Measurements from ENCODE around the gene KCNC3. TPM values are rescaled to one million over a fixed set of nuclear protein-coding genes. Genes with fewer than 3 reads are reported as not detected.

KCNC3 gene
- total and polyA plus RNA-seq, 10 of the 15 experiments (the other 5 are each of a cell fraction or from before 2014, with no cell fraction given) = 0.08 to 3.8 (median 0.44) TPM; not detected in 2

GRCh38 chr19:50329146-50329925 is at the start of gene KCNC3 (continued):
- TF ChIP-seq ATF3 (IDR thresholded peaks at IDR 0.05; ENCODE audit: borderline replicate concordance, extremely low read depth, low read depth, low read length) (no peak), ELK1 (IDR thresholded peaks at IDR 0.05; ENCODE audit: low read depth, low read length) (no peak), RELB (IDR thresholded peaks at IDR 0.05; ENCODE audit: low read depth) (peak; percentile 39), ZNF207 (IDR thresholded peaks at IDR 0.05; ENCODE audit: borderline replicate concordance) (no peak), ZNF384 (IDR thresholded peaks at IDR 0.05; ENCODE audit: borderline replicate concordance, low read depth, low read length) (no peak; the same call in 1 of the 2 replicates), HDAC2 (IDR thresholded peaks at IDR 0.05) (no peak), PAX5 (IDR thresholded peaks at IDR 0.05; ENCODE audit: borderline replicate concordance, low read depth, low read length) (no peak), STAT3 (IDR thresholded peaks at IDR 0.05; ENCODE audit: low read depth, low read length) (no peak), CHD2 (IDR thresholded peaks at IDR 0.05; ENCODE audit: borderline replicate concordance, low read depth, low read length) (no peak), ZBTB11 (CRISPR knock-in tag; IDR thresholded peaks at IDR 0.05) (no peak), MTA3 (IDR thresholded peaks at IDR 0.05; ENCODE audit: borderline replicate concordance, low read length) (no peak), SKIL (IDR thresholded peaks at IDR 0.05; ENCODE audit: low read depth, poor library complexity, severe bottlenecking) (no peak), MTA2 (IDR thresholded peaks at IDR 0.05; ENCODE audit: low read depth) (0 out of 2 replicates have a peak, but pooled peaks have one; percentile 24), SUPT20H (IDR thresholded peaks at IDR 0.05; ENCODE audit: borderline replicate concordance, control insufficient read depth, low read depth, low read length) (no peak), NKRF (conservative IDR thresholded peaks at IDR 0.05) (no peak), RUNX3 (IDR thresholded peaks at IDR 0.05; ENCODE audit: low read length) (peak; percentile 40; the same call in 1 of the 2 replicates), MEF2B (IDR thresholded peaks at IDR 0.05; ENCODE audit: partially characterized antibody, poor library complexity, severe bottlenecking) (no peak), RB1 (IDR thresholded peaks at IDR 0.05; ENCODE audit: borderline replicate concordance) (peak; percentile 93; the same call in 1 of the 2 replicates)
